OCI-LY3 (cell line): Measurements from ENCODE around the gene DPP3.

Experiments
- EZH2phosphoT487 ChIP-seq: fragments of 200-600 bp; shearing (Covaris generic); IDR thresholded peaks from 2 replicates; pipeline ENCODE4 v1.6.1; 2018; ENCODE audit warnings: antibody characterized with exemption, mixed run types, low read depth
- TF ChIP-seq, protein P1 (sequence below): fragments of 200-600, 300-600 bp; sonication (generic); IDR thresholded peaks from 2 replicates; pipeline ENCODE4 v1.5.1; 2014; ENCODE audit warnings: antibody characterized with exemption, low read length, low read depth

DNA sequence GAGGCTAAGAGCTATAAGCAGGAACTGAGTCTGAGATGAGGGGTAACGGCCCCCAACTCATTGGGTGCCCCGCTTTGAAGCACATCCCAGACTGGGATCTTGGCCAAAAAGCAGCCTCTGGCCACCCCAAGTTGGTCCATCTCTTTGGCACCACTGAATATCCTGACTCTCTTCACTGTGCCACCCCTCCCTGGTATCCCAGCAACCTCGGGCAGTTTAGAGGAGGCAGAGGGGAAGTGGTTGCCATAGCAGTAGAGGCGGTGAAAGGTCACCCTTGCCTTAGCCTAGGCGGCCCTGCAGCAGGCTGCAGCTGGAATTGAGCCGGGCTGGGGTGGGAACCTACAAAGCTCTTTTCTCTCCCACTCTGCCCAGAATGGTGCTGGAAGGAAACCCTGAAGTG, 12.5 kb upstream of the DPP3 start:
- TF ChIP-seq, protein P1, sequence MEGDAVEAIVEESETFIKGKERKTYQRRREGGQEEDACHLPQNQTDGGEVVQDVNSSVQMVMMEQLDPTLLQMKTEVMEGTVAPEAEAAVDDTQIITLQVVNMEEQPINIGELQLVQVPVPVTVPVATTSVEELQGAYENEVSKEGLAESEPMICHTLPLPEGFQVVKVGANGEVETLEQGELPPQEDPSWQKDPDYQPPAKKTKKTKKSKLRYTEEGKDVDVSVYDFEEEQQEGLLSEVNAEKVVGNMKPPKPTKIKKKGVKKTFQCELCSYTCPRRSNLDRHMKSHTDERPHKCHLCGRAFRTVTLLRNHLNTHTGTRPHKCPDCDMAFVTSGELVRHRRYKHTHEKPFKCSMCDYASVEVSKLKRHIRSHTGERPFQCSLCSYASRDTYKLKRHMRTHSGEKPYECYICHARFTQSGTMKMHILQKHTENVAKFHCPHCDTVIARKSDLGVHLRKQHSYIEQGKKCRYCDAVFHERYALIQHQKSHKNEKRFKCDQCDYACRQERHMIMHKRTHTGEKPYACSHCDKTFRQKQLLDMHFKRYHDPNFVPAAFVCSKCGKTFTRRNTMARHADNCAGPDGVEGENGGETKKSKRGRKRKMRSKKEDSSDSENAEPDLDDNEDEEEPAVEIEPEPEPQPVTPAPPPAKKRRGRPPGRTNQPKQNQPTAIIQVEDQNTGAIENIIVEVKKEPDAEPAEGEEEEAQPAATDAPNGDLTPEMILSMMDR: no peak
- no peak for TF ChIP-seq EZH2phosphoT487
